Measurements from ENCODE around the gene ARRB2.

GRCh38 chr17:4733073-4733531 is 22.7 kb downstream of the ARRB2 start:
- TF ChIP-seq PATZ1 (CRISPR knock-in tag; IDR thresholded peaks at IDR 0.05; ENCODE audit: borderline replicate concordance) (no peak), ZNF565 (CRISPR knock-in tag; conservative IDR thresholded peaks at IDR 0.05; ENCODE audit: low read depth) (no peak), GLIS3 (CRISPR knock-in tag; IDR thresholded peaks at IDR 0.05) (no peak), ZNF70 (CRISPR knock-in tag; IDR thresholded peaks at IDR 0.05) (no peak), ZNF8 (CRISPR knock-in tag; IDR thresholded peaks at IDR 0.05) (no peak)

Measured in SK-N-SH treated with all-trans-retinoic acid at 6 μM for 48 hours (cell line).